Fibroblast of skin of scalp (primary cell): ENCODE measurements around the gene GALK1. TPM values are rescaled to one million over a fixed set of nuclear protein-coding genes. Genes with fewer than 3 reads are reported as not detected.
"Not testable (repeated sequence)": the region's sequence is repeated elsewhere in the genome, so short reads cannot be mapped to it uniquely, and the experiment has no call there.

Experiments used
- DNase-seq: peaks from one replicate; pipeline ENCODE4 v3.0.0-alpha.2; 2013
- polyA plus RNA-seq, 2 experiments: library from polyadenylated mRNA; unstranded; fragments of 120-200 nt; gene quantifications; one replicate each; pipeline ENCODE4 v1.2.1, GENCODE V29; 2013; ENCODE audit not compliant: insufficient read length in 2 of 2

Gene GALK1
- polyA plus RNA-seq (2013, experiment 1 of 2; ENCODE audit: insufficient read length): 27.6 TPM
- 25.7 TPM for polyA plus RNA-seq (2013, experiment 2 of 2; ENCODE audit: insufficient read length)

DNA sequence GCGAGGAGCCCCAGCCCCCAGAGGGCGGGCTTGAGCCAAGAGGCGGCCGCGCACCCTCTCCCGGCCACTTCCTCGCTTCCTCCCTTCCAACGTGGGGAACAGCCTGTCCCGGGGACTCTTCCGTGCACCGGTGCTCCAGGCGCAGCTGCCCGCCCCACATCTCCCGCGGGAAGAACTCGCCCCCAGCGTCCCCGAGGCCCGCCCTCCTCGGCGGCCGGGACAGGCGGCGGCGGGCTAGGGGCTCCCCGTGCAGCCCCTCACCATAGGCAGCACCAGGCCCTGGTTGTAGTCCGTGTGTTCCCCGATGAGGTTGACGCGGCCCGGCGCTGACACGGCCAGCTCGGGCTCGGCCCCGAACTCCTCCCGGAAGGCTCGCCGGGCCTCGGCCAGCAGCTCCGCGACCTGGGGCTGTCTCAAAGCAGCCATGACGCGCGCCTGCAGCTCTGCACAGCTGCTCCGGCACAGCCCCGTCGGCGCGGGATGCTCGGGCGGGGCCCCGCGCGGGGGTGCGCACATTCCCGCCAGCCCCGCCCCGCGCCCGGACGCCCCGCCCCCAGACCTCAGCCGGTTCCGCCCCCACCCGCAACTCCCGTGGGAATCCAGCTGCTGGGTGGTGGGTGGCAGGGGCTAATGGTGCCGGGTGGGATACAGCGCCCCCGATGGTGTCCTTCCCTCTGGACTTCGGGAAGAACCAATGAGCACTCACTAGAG, at the start of gene GALK1:
TSS of gene GALK1 (minus strand) at position 482 of the 711 bp plus-strand sequence. CDS start at position 426, 56 bp downstream.
- DNase-seq: peak; percentile 66

- DNase-seq: no peak
These were observed 49.0 kb upstream of the GALK1 start for GRCh38 chr17:75814021-75814395.

- DNase-seq: no peak
These were observed 48.4 kb upstream of the GALK1 start for GRCh38 chr17:75813081-75814020.

DNA sequence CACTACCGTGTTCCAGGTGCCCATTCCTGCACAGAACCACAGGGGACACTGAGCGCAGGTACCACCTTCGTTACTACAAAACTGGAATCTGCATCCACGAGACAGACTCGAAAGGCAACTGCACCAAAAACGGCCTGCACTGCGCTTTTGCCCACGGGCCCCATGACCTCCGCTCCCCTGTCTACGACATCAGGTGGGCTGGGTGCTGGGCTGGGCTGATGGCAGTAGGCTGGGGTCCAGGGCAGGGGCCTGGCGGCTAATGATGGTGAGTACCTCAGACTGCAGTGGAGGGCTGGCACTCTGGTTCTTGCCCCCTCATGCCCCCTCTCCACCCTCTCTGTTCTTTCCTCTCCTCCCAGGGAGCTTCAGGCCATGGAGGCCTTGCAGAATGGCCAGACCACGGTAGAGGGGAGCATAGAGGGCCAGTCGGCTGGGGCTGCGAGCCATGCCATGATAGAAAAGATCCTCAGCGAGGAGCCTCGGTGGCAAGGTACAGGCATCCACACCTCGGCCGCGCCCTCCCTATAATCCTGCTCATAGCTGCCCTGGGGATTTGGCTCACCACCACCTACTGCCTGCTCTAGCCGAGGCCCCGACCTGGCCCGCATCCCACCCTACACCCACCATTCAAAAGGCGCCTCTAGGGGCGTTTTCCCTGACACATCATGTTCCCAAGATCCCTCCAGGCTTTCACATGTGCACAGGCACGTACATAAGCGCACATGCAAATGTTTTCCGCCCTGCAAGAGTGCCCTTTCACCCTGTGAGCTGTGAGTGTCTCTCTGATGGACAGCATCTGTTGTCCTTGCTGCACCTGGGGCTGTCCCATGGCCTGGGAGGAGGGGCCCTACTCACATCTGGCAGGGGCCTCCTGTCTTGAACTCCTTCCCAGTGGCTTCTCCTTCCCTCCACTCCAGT, 47.4 kb upstream of the GALK1 start:
- DNase-seq: no peak

- DNase-seq: no peak
These were observed 46.2 kb upstream of the GALK1 start for GRCh38 chr17:75811174-75811573.

- DNase-seq: not testable (repeated sequence)
These were observed 45.8 kb upstream of the GALK1 start for GRCh38 chr17:75810756-75811155.

DNA sequence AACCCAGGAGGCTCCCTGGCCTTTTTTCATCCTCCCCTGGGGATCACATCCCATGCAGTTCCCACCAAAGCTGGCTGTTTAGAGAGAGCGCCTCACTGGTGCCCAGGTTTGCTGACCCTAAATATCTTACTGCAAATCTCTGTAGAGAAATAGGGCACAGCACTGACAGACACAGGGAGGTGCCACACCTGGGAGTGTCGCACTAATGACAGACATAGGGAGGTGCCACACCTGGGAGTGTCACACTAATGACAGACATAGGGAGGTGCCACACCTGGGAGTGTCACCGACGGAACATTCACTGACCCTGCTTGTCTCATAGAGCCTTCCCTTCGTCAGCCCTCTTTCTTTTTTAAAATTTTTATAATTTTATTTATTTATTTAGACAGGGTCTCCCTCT, 45.2 kb upstream of the GALK1 start:
- DNase-seq: no peak

- DNase-seq: no peak
These were observed 44.7 kb upstream of the GALK1 start for GRCh38 chr17:75809631-75810111.

DNA sequence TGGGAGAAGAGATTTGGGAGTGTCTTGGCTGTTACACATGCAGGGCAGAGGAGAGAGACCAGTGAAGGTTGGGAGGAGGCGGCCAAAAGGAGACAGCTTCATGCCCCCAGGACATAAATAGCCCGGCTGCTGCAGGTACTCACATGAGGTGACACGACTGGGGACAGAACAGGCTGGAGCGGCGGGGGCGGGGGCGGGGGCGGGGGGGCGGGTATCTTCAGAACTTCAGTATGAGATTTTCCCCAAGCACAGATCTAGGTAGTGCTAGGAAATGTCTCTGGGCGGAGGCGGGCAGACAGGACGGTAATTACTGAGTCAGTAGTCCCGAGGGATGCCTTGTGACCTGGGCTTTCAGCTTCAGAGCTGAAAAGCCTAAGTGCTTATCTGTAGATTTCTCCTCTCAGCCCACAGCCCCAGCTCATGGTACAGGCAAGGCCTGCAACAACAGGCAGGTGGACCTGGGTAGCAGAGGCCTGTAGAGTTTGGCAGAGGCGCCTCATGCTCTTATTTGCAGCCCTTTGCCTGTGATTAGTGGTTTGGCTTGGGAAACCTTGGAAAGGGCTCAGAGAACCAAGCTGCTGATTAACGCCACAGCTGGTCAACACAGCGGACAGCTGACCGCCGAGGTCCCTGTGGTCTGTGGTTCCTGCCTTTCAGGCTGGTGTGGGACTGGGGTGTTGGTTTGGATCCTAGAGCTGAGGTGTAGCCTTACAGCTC, 44.1 kb upstream of the GALK1 start:
- DNase-seq: peak; percentile 47

DNA sequence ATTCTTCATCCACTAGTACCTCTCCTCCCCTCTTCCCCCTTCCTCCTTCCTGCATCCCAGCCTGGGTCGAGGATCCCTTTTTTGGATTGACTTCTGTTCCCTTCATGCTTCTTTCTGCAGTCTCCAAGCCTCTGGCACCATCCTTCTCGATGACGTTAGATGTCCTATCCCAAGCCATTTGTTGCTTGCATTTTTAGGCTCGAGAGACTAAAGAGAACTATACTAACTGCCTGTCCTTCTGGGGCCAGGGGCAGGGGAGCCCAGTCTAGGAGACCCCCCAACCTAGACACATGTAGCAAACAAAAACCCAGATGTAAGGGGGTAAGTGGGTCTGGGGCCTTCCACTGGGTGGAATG, 43.5 kb upstream of the GALK1 start:
- no peak for DNase-seq

DNA sequence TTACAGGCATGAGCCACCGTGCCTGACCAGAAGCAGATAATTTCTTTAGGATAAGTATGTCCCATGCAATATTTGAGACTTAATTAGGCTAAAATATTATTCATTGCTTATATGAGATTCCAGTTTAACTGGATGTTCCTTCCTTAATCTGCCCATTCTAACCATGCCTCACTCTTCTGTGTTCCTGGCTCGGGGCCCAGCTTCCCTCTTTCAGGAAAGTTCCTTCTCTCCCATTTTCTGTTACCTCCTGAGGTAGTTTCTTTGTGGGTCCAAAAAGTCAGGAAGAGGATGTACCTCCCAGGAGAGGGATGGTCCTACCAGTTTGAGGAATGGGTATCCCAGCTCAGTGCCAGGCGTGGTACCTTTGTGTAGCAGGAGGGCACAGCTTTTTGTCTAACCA, 42.9 kb upstream of the GALK1 start:
- no peak for DNase-seq

DNA sequence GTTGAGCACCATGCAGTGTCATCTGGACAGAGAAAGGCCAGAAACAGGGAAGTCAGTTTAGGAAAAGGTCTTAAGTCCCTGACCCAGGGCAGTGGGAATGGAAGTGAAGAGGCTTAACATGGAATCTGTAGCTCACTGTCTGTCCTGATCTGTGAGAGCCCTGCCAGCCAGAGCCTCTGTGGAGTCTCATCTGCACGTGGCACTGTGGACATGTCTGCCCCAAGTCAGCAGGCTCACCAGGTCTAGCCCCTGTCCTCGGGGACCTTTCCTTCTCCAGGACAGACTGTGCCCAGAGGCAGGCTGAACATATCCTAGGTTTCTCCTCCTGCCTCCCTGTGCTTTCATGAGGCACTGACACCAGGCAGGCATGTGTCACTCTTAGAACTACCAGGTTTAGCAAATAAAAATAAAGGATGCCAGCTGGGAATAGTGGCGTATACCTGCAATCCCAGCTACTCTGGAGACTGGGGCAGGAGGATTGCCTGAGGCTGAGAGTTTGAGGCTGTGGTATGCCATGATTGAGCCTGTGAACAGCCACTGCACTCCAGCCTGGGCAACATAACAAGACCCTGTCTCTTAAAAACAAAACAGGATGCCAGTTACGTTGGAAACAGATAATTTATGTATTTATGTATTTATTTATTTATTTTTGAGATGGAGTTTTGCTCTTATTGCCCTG, 42.0 kb upstream of the GALK1 start:
- no peak for DNase-seq

DNA sequence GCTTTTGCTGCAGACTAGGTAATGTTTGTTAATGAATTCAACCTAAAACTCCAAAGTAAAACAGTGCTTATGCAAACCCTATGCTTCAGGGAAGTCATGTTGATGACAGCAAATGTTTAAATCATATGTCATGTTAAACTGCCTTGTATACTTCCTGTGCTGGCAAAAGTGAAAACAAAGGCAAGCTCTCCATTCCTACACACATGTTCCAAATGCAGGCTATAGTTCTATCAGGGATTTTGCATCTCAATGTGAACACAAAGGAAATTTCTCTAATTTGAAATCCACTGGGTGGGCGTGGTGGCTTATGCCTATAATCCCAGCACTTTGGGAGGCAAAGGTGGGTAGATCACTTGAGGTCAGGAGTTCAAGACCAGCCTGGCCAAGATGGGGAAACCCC, 38.9 kb upstream of the GALK1 start:
- DNase-seq: no peak

DNA sequence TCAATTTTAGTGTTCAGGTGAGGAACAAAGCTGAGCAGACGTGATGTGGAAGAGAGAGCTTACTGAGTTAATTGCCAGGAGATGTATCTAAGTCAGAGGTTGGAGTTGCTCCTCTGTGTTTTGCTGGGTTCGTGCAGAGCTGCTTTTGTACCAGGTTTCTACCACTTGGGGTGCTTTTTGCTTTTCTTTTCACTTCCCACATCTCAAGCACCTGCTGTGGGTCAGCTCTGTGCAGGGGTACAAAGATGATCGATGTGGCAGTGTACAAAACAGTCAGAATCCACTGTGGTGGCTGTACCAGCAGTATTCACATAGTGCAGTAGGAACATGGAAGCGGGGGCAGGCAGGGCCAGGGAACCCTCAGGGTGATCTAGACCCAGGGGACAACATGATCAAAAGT, 34.4 kb upstream of the GALK1 start:
- DNase-seq: no peak

DNA sequence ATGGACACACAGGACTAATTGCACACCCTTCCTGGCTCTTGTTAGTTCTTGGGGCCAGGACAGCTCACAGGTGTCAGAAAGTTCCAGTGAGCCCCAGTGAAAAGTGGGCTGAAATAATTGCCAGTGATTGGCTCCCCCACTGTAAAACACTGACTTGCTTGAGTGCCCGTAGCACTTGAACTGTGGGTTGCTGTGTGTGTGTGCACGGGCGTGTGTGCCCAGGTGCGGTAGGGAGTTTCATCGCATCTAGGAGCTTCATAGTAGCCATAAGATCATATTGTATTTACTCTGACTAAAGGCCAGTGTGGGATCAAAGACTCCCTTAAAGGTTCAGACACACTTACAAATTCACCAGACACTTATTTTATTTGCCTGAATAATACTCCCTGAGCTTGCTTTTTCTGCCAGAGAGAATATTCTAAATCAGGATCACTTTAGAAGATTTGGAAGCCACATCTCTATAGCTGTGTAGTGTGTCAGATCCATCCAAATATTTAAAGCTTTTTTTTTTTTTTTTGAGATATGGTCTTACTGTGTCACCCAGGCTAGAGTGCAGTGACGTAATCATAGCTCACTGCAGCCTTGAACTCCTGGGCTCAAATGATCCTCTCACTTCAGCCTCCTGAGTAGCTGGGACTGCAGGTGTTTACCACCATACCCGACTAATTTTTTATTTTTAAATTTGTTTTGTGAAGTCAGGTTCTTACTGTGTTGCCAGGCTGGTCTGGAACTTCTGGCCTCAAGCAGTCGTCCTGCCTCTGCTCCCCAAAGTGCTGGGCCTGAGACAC, 31.0 kb upstream of the GALK1 start:
- no peak for DNase-seq

DNA sequence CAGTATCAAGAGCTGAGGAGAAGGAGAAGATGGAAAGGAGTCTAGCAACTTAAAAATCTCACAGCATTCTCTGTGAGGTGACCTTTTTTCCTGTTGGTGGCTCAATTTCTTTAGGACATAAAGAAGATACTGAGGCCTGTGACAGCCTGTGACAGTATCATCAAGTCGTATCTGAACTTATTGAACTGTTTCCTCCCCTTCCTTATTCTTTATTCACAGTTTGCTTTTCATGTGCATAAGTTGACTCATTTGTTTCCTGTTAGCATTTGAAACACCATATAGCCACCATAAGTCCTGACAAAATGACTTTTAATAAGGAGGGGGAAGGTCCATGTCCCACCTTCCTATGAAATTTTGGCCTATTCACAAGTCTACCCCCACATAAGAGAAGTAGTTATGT, 28.5 kb upstream of the GALK1 start:
- DNase-seq: no peak

GRCh38 chr17:75791254-75791653, 26.3 kb upstream of the GALK1 start:
- no peak for DNase-seq

DNA sequence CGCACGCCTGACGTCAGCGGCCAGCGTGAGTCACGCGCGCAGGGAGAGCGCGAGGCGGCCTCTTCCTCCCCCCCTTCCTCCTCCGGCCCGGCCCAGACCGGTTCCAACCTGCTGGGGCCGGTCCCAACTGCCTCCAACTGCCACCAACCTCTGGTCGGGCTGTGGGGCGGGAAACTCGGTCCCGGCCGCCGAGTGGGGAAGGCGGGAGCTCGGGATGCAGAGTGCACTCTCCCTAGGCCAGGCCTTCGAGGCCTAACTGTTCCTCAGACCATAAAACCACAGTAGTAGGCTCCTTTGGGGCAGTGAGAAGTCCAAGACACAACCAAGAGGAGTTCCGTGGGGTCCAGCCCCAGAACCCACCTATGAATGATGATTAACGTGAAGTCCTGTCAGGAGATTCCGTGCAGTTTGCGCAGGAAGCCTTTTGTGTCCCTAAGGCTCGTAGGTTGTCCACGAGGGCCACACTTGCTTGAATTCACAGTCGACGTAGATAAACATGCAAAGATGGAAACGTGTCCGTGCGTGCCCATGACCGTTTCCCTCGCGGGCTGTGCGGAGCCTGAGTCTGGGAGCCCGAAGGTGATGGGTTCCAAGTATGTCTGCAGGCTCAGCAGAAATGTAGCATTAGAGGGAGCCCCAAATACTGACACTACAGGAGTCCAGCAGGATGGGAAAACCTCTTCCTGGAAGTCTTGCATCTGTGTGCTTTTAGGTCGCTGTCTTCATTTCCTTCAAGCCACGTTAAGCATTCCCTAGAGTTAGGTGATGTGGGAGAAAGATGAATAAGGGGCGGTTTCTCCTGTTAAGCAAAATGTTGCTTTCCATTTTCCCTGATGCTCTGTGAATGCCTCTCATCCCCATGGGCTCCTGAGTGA, 20.3 kb upstream of the GALK1 start:
- peak; percentile 96 for DNase-seq

DNA sequence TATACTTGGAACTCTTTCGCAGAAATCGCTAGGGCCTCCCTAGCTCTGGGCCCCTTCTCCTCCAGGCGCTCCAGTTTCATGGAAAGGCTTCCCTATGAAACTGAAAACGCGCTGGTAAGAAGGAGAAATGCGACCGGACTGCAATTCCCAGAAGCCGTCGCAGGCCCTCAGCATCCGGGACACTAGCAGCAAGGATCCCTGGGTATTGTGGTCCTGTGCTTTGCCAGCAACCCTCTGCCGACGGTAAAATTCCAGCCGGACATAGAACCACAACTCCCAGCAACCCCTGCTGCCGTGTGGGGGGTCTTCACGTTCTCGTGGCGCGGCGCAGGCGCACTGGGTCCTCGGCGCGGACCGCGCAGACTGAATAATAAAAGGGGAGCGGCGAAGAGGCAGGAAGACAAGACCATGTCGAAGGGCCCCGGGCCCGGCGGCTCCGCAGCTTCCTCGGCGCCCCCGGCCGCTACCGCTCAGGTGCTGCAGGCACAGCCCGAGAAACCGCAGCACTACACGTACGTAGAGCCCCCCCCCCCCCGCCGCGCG, 19.6 kb upstream of the GALK1 start, which contains the start of gene UNK:
TSS of gene UNK (plus strand) at position 334 of the 543 bp plus-strand sequence. CDS start at position 409, 75 bp downstream.
- peak; percentile 100 for DNase-seq
